Thyroid gland (tissue), 4 donors: Measurements from ENCODE around the gene GRPEL1. TPM values are rescaled to one million over a fixed set of nuclear protein-coding genes. Genes with fewer than 3 reads are reported as not detected.

ENCODE experiments used
- DNase-seq, 2 donors: peaks; one replicate each; pipeline ENCODE4 v3.0.0-alpha.2; 2019
- H3K27ac ChIP-seq, 3 donors: fragments of 200-600 bp; sonication (generic); 1 replicate in 2 of 3; 2 replicates in 1 of 3; pipeline ENCODE4 v1.5.1; 2016 to 2019; ENCODE audit warnings: mild to moderate bottlenecking in 1 of 3, moderate library complexity in 1 of 3
- H3K27me3 ChIP-seq: fragments of 200-600 bp; sonication (generic); one replicate; pipeline ENCODE4 v1.5.1; 2019
- H3K36me3 ChIP-seq, 2 donors: fragments of 200-600 bp; sonication (generic); one replicate each; pipeline ENCODE4 v1.5.1; 2016 to 2019
- H3K4me1 ChIP-seq, 2 donors: fragments of 200-600 bp; sonication (generic); one replicate each; pipeline ENCODE4 v1.5.1; 2017 to 2019
- H3K4me3 ChIP-seq, 3 donors: fragments of 200-600 bp; sonication (generic); replicated peaks in 1 of 3; 1 replicate in 2 of 3; 2 replicates in 1 of 3; pipeline ENCODE4 v1.5.1; 2016; ENCODE audit warnings: mild to moderate bottlenecking in 1 of 3
- H3K9me3 ChIP-seq: fragments of 200-600 bp; sonication (generic); one replicate; pipeline ENCODE4 v1.5.1; 2017
- CTCF ChIP-seq, 6 experiments: fragments of 200-600 bp in 3 of 6; fragments of 450-650 bp in 3 of 6; sonication (generic) in 3 of 6; IDR thresholded peaks; one replicate each; pipeline ENCODE4 v1.5.1; 2016 to 2019; ENCODE audit warnings: antibody characterized with exemption in 6 of 6, mild to moderate bottlenecking in 2 of 6, inconsistent platforms in 1 of 6, moderate library complexity in 1 of 6
- POLR2A ChIP-seq, 2 donors: fragments of 450-650 bp; IDR thresholded peaks; one replicate each; pipeline ENCODE4 v1.6.1; 2017; ENCODE audit warnings: antibody characterized with exemption in 2 of 2, mild to moderate bottlenecking in 2 of 2, moderate library complexity in 1 of 2
- WGBS, 2 donors: methylation state at CpG; one replicate each; pipeline ENCODE4 v1.1.5; 2017; 5-methylcytosine and 5-hydroxymethylcytosine counted together
- intact Hi-C: fragments of 100-400 bp; cut with DNase I; formaldehyde crosslinking; loops from one replicate; pipeline ENCODE4 v1.15.1; 2023
- total RNA-seq, 4 donors: library from RNA; depleted of rRNA; stranded (reverse); fragments of >200 nt; gene quantifications; one replicate each; pipeline ENCODE4 v1.2.3, GENCODE V29; 2016

GRPEL1 gene
- total RNA-seq, 4 donors from 2014 or later = 13.4 to 21.9 (median 17.5) TPM

GRCh38 chr4:7026107-7026506, 41.8 kb downstream of the GRPEL1 start:
- TF ChIP-seq POLR2A (IDR thresholded peaks at IDR 0.05) (no peak), CTCF (IDR thresholded peaks at IDR 0.05) (no peak)
- Histone ChIP-seq H3K27ac (no peak overlapping the region), H3K27me3 (no peaks in the 10 kb centered on the region), H3K4me3 (no peak overlapping the region), H3K36me3 (peaks cover 11 to 13% of the 10 kb centered on the region in 2 donors), H3K4me1 (no peaks in the 10 kb centered on the region), H3K9me3 (no peaks in the 10 kb centered on the region)
- intact Hi-C loops = no loop called here
- WGBS, 2 donors = 95 to 98% methylated on average over 9 of the region's 9 CpGs
- no peak for DNase-seq

GRCh38 chr4:7025040-7025602, 42.7 kb downstream of the GRPEL1 start:
- Histone ChIP-seq H3K27me3 (no peaks in the 10 kb centered on the region), H3K27ac (no peak overlapping the region), H3K9me3 (no peaks in the 10 kb centered on the region), H3K4me1 (no peaks in the 10 kb centered on the region), H3K36me3 (peaks cover 1 to 6% of the 10 kb centered on the region in 2 donors), H3K4me3 (no peak overlapping the region)
- 91 to 95% methylated on average over 21 to 28 of the region's 28 CpGs for WGBS, 2 donors
- no peak for TF ChIP-seq POLR2A (IDR thresholded peaks at IDR 0.05)
- no peak for TF ChIP-seq CTCF (IDR thresholded peaks at IDR 0.05)
- no peak for DNase-seq
- intact Hi-C loops = no loop called here

GRCh38 chr4:7024336-7024890, 43.5 kb downstream of the GRPEL1 start:
- 92 to 93% methylated on average over 18 to 19 of the region's 19 CpGs for WGBS, 2 donors
- Histone ChIP-seq H3K9me3 (no peaks in the 10 kb centered on the region), H3K4me3 (no peak overlapping the region), H3K4me1 (no peaks in the 10 kb centered on the region), H3K27me3 (no peaks in the 10 kb centered on the region), H3K36me3 (peaks cover 0 to 6% of the 10 kb centered on the region in 2 donors), H3K27ac (no peak overlapping the region)
- intact Hi-C loops = no loop called here
- DNase-seq = no peak
- TF ChIP-seq CTCF (IDR thresholded peaks at IDR 0.05) = no peak
- no peak for TF ChIP-seq POLR2A (IDR thresholded peaks at IDR 0.05)

GRCh38 chr4:7023901-7024300, 44.0 kb downstream of the GRPEL1 start:
- no peak overlapping the region for H3K4me3 ChIP-seq
- no peaks in the 10 kb centered on the region for H3K27me3 ChIP-seq
- H3K9me3 ChIP-seq = no peaks in the 10 kb centered on the region
- H3K4me1 ChIP-seq = no peaks in the 10 kb centered on the region
- DNase-seq = no peak
- H3K27ac ChIP-seq = no peak overlapping the region
- peaks cover 0 to 6% of the 10 kb centered on the region in 2 donors for H3K36me3 ChIP-seq
- intact Hi-C loops = no loop called here
- TF ChIP-seq CTCF (IDR thresholded peaks at IDR 0.05) = no peak
- TF ChIP-seq POLR2A (IDR thresholded peaks at IDR 0.05) = no peak
- 96 to 98% methylated on average over 7 to 12 of the region's 12 CpGs for WGBS, 2 donors

- Histone ChIP-seq H3K27me3 (no peaks in the 10 kb centered on the region), H3K36me3 (peaks cover 0 to 6% of the 10 kb centered on the region in 2 donors), H3K9me3 (no peaks in the 10 kb centered on the region), H3K4me3 (no peak overlapping the region), H3K27ac (no peak overlapping the region), H3K4me1 (no peaks in the 10 kb centered on the region)
- intact Hi-C loops = no loop called here
- TF ChIP-seq POLR2A (IDR thresholded peaks at IDR 0.05) (no peak), CTCF (IDR thresholded peaks at IDR 0.05) (no peak)
- 88 to 89% methylated on average over 11 to 16 of the region's 16 CpGs for WGBS, 2 donors
- DNase-seq = no peak
Observed at GRCh38 chr4:7023486-7023885, 44.4 kb downstream of the GRPEL1 start.
